Thymus (tissue), 11 donors: ENCODE measurements around the gene DPYD. TPM values are rescaled to one million over a fixed set of nuclear protein-coding genes. Genes with fewer than 3 reads are reported as not detected.

Experiments
- DNase-seq, 9 donors: peaks; one replicate each; pipeline ENCODE4 v3.0.0-alpha.2; 2013; ENCODE audit warnings: low spot score in 9 of 9, low read depth in 6 of 9, missing footprints in 1 of 9
- H3K27ac ChIP-seq, 2 donors: one replicate each; pipeline ENCODE4 v1.5.1; 2013; ENCODE audit warnings: control low read depth in 1 of 2, low read depth in 1 of 2, low read length in 1 of 2, mild to moderate bottlenecking in 1 of 2, moderate library complexity in 1 of 2
- H3K27me3 ChIP-seq, 2 donors: one replicate each; pipeline ENCODE4 v1.5.1; 2013; ENCODE audit warnings: low read length in 1 of 2; ENCODE audit not compliant: control insufficient read depth in 2 of 2, insufficient read depth in 1 of 2
- H3K36me3 ChIP-seq, 2 donors: one replicate each; pipeline ENCODE4 v1.5.1; 2013; ENCODE audit warnings: low read length in 1 of 2, mild to moderate bottlenecking in 1 of 2, moderate library complexity in 1 of 2; ENCODE audit not compliant: control insufficient read depth in 2 of 2, insufficient read depth in 2 of 2
- H3K4me1 ChIP-seq, 2 donors: one replicate each; pipeline ENCODE4 v1.5.1; 2013; ENCODE audit warnings: low read length in 2 of 2; ENCODE audit not compliant: control insufficient read depth in 2 of 2, insufficient read depth in 2 of 2
- H3K4me3 ChIP-seq, 2 donors: one replicate each; pipeline ENCODE4 v1.5.1; 2013; ENCODE audit warnings: low read length in 2 of 2, control low read depth in 1 of 2, mild to moderate bottlenecking in 1 of 2
- H3K9me3 ChIP-seq, 2 donors: one replicate each; pipeline ENCODE4 v1.5.1; 2013; ENCODE audit warnings: low read length in 1 of 2, mild to moderate bottlenecking in 1 of 2; ENCODE audit not compliant: control insufficient read depth in 2 of 2, insufficient read depth in 1 of 2
- WGBS: extraction: QIAGEN DNeasy Blood & Tissue Kit; methylation state at CpG from one replicate; pipeline ENCODE4 v1.1.7; 2013; 5-methylcytosine and 5-hydroxymethylcytosine counted together
- polyA plus RNA-seq: library from polyadenylated mRNA; stranded (reverse); fragments of 200-250 nt; gene quantifications from one replicate; pipeline ENCODE4 v1.2.3, GENCODE V29; 2013
- total RNA-seq: library from RNA; stranded (reverse); fragments of 120-200 nt; gene quantifications from one replicate; pipeline ENCODE4 v1.2.4, GENCODE V29; 2013
- donor health status: healthy.

The DPYD gene
- total and polyA plus RNA-seq, 2 donors: 13.1 to 29.4 TPM

GRCh38 chr1:97163591-97164275 lies 757.1 kb downstream of the DPYD start:
- no peak for DNase-seq
- Histone ChIP-seq H3K27me3 (no peaks in the 10 kb centered on the region), H3K27ac (no peak overlapping the region), H3K9me3 (no peaks in the 10 kb centered on the region), H3K36me3 (no peaks in the 10 kb centered on the region), H3K4me3 (no peak overlapping the region), H3K4me1 (no peaks in the 10 kb centered on the region)
- WGBS: 100% methylated on average over 1 of the region's 1 CpG

- H3K27me3 ChIP-seq: no peaks in the 10 kb centered on the region
- DNase-seq: no peak
- 66% methylated on average over 4 of the region's 4 CpGs for WGBS
These were observed 760.0 kb downstream of the DPYD start for GRCh38 chr1:97160818-97161217.

DNA sequence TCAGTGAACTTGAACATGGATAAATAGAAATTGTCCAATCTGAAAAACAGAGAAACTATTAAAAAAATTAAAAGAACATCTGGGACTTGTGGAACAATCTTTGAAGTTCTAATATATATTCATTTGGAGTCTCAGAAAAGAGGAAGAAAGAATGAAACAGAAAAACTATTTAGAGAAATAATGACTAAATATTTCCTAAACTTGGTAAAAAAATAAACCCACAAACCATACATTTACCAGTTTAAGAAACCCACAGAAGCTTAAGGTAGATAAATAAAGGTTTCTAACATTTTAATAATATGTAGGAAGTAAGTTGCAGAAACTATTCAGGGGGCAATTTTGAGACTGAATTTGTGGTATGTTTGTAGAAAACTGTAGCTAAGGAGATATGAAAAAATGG lies 761.5 kb downstream of the DPYD start:
- Histone ChIP-seq H3K27me3 (no peaks in the 10 kb centered on the region), H3K9me3 (no peaks in the 10 kb centered on the region), H3K27ac (no peak overlapping the region), H3K4me3 (no peak overlapping the region), H3K36me3 (no peaks in the 10 kb centered on the region), H3K4me1 (no peaks in the 10 kb centered on the region)
- no peak for DNase-seq

More at GRCh38 chr1:97160818-97161217, 760.0 kb downstream of the DPYD start:
- Histone ChIP-seq H3K4me3 (no peak overlapping the region), H3K27ac (no peak overlapping the region), H3K9me3 (no peaks in the 10 kb centered on the region), H3K4me1 (no peaks in the 10 kb centered on the region), H3K36me3 (no peaks in the 10 kb centered on the region)

DNA sequence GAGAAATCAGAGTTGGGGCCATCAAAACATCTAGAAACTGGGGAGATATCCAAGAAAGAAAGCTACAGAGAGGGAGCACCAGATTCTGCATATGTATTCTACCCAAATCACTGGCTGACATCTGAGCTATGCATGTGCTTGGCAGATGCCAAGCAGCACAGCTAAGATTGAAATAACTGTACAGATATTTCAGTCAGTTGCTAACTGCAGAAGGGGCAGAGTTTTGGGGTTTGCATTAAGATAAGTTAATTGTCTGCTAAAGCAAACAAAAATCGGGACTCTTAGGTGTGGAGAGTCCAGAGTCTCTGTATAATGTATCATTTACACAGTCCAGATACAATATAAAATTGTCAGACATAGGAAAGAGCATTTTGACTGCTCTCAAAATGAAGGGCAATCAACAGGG lies 762.1 kb downstream of the DPYD start:
- no peaks in the 10 kb centered on the region for H3K4me1 ChIP-seq
- no peak for DNase-seq
- no peak overlapping the region for H3K27ac ChIP-seq
- H3K9me3 ChIP-seq: no peaks in the 10 kb centered on the region
- H3K4me3 ChIP-seq: no peak overlapping the region
- no peaks in the 10 kb centered on the region for H3K36me3 ChIP-seq
- 93% methylated on average over 1 of the region's 1 CpG for WGBS
- H3K27me3 ChIP-seq: no peaks in the 10 kb centered on the region

- 48% methylated on average over 1 of the region's 1 CpG for WGBS
- no peaks in the 10 kb centered on the region for H3K4me1 ChIP-seq
- H3K9me3 ChIP-seq: no peaks in the 10 kb centered on the region
These were observed 762.8 kb downstream of the DPYD start for GRCh38 chr1:97157991-97158390.

DNA sequence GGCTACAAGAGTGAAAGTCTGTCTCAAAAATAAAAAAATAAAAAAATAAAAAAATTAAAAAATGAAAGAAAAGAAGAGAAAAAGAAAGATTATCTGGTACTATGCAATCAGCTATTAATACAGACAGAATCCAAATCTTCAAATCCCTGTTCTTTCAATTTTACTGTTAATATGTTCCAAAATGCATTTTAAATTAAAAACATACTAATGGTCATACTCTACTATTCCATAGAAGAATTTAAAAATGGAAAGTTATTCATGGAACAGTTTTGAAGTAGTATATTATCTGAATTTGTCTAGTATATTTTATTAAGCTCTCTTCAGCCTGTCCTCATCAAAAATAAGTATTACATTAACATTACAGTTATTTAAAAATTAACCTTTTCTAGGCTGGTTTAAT lies 769.2 kb downstream of the DPYD start:
- Histone ChIP-seq H3K36me3 (no peaks in the 10 kb centered on the region), H3K27ac (no peak overlapping the region), H3K27me3 (no peaks in the 10 kb centered on the region), H3K9me3 (no peaks in the 10 kb centered on the region), H3K4me1 (no peaks in the 10 kb centered on the region), H3K4me3 (no peak overlapping the region)
- no peak for DNase-seq

More at GRCh38 chr1:97157991-97158390, 762.8 kb downstream of the DPYD start:
- DNase-seq: no peak
- Histone ChIP-seq H3K36me3 (no peaks in the 10 kb centered on the region), H3K27me3 (no peaks in the 10 kb centered on the region), H3K4me3 (no peak overlapping the region), H3K27ac (no peak overlapping the region)

DNA sequence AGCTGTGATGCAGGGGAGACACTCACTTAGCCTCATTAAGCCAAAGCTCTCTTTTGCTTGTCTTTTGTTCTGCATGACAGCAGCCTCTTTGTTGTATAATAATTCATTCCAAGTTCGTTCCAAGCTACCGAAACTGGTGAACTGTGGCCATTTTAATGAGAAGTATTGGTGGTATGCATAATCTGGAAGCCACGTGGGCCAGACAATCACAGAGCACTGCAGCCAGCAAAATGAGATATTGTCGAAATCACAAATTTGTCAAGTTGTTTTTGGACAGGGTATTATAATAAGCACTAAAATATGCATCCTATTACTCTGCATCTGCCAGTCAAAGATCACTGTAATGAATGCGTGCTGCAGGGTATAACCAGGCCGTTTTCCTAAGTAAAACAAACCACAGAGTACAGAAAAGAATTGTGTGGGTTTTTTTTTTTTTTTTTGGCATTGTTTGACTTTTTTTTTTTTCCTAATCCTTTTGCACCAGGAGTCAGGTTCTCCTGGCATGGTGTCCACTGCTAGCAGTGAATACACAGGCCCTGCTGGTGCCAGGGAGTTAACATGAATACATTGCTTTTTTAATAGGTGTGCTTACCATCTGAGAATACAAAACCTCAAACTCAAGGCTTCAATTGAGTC lies 775.4 kb downstream of the DPYD start:
- no peak overlapping the region for H3K4me3 ChIP-seq
- no peak for DNase-seq
- H3K27me3 ChIP-seq: no peaks in the 10 kb centered on the region
- no peaks in the 10 kb centered on the region for H3K9me3 ChIP-seq
- H3K36me3 ChIP-seq: no peaks in the 10 kb centered on the region
- WGBS: 95% methylated on average over 6 of the region's 6 CpGs
- H3K4me1 ChIP-seq: no peaks in the 10 kb centered on the region
- no peak overlapping the region for H3K27ac ChIP-seq

DNA sequence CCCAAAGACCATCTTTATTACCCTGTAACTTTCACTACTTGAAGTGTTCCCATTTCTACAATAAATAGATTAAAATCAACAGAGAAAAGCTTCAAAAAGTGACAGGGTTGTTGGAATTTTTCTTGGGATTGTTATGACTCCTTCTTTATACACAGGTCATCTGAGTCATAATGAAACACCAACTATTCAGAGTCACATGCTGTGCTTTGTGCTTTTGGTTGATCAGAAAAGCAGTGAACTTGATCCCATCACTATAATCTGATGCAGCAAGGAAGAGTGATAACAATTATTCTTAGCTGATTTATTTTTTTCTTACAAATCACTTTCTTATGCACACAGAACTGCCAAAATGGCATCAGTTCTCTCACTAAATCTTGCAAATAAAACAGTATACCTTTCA lies 776.3 kb downstream of the DPYD start:
- no peak overlapping the region for H3K27ac ChIP-seq
- no peaks in the 10 kb centered on the region for H3K4me1 ChIP-seq
- no peaks in the 10 kb centered on the region for H3K36me3 ChIP-seq
- H3K4me3 ChIP-seq: no peak overlapping the region
- no peak for DNase-seq
- no peaks in the 10 kb centered on the region for H3K9me3 ChIP-seq
- H3K27me3 ChIP-seq: no peaks in the 10 kb centered on the region

DNA sequence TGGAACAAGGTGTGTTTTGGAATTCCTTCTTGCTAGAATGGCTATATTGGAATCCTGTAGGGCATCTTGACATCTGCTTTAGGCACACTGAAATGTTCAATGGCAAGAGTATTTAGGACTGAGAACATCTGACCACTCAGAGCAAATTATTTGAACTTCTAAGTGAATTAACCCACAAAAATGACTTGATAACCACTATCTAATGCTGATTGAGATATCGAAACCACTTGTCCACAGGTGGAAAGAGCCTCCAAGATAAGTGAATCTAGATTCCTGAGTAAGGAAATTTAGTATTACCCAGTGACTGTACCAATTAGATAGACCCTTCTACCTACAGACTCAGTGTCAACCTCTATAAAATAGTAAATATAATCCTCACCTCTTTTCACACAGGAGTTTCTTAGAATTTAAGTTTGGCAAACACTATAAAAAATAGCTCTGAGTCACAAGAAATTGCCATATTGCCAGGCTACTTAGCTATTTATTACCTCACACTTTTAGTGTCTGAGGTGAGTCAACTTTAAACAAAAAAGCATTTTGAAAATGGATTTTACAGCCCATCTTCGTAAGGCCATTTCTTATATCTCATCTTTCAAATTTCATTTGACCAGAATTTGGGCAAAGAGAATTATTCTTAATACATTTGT lies 777.5 kb downstream of the DPYD start:
- Histone ChIP-seq H3K9me3 (no peaks in the 10 kb centered on the region), H3K36me3 (no peaks in the 10 kb centered on the region), H3K27ac (no peak overlapping the region), H3K4me3 (no peak overlapping the region), H3K27me3 (no peaks in the 10 kb centered on the region), H3K4me1 (peaks cover 0 to 1% of the 10 kb centered on the region in 2 donors)
- 97% methylated on average over 2 of the region's 2 CpGs for WGBS
- no peak for DNase-seq
